Mesodermal cell (in vitro differentiated cells): ENCODE measurements around the gene EEF1E1.
A peak's percentile ranks its signal among the peaks of the same experiment; 100 is the strongest.

Experiments used
- H3K27ac ChIP-seq: 2 replicates; pipeline ENCODE4 v1.7.0; 2013; ENCODE audit warnings: mild to moderate bottlenecking, low read depth, low read length, moderate library complexity; ENCODE audit not compliant: severe bottlenecking
- H3K36me3 ChIP-seq: 2 replicates; pipeline ENCODE4 v1.7.1; 2013; ENCODE audit warnings: mild to moderate bottlenecking, low read length, moderate library complexity; ENCODE audit not compliant: control insufficient read depth, insufficient read depth
- H3K4me1 ChIP-seq: one replicate; pipeline ENCODE4 v1.7.1; 2013; ENCODE audit warnings: mild to moderate bottlenecking, low read length; ENCODE audit not compliant: insufficient read depth, control insufficient read depth, poor library complexity, severe bottlenecking
- H3K4me3 ChIP-seq: 2 replicates; pipeline ENCODE4 v1.7.0; 2013; ENCODE audit warnings: low read length, control low read depth, mild to moderate bottlenecking; ENCODE audit not compliant: insufficient read depth, poor library complexity, severe bottlenecking; ENCODE audit errors: extremely low read depth
- H3K9me3 ChIP-seq: 2 replicates; pipeline ENCODE4 v1.7.1; 2013; ENCODE audit warnings: mild to moderate bottlenecking, low read length, moderate library complexity; ENCODE audit not compliant: control insufficient read depth
- WGBS, 2 experiments: methylation state at CpG; one replicate each; pipeline ENCODE4 v1.1.5; 2013; ENCODE audit warnings: missing lambda C conversion rate in 2 of 2; ENCODE audit not compliant: insufficient coverage in 2 of 2; 5-methylcytosine and 5-hydroxymethylcytosine counted together

EEF1E1 gene

GRCh38 chr6:8075185-8075584 is 27.2 kb downstream of the EEF1E1 start:
- H3K4me1 ChIP-seq, result no peaks in the 10 kb centered on the region
- H3K9me3 ChIP-seq, result no peaks in the 10 kb centered on the region
- H3K36me3 ChIP-seq, result peaks cover 7% of the 10 kb centered on the region
- H3K27ac ChIP-seq, result no peak overlapping the region
- WGBS, 2 experiments, result 100% methylated on average over 1 to 2 of the region's 4 CpGs
- H3K4me3 ChIP-seq, result no peak overlapping the region

DNA sequence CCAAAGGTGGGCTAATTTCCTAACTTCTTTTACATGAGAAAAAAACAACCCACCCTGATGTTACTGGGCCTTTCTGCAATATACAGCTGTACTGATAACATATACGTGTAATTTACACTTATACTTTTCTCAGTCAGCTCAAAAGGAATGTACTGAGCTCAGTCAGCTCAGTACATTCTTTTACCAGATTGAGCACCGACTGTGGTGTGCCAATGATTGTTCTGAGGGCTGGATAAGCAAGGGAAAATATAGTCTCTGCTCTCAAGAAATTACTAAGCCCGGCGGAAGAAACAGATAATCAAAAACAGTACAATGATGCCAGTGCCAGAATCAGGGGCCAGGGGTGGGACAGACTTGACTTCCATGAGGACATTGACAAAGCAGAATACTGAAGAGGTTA is 28.1 kb downstream of the EEF1E1 start:
- Histone ChIP-seq H3K4me3 (no peak overlapping the region), H3K4me1 (no peaks in the 10 kb centered on the region), H3K9me3 (no peaks in the 10 kb centered on the region), H3K27ac (no peak overlapping the region), H3K36me3 (peaks cover 4% of the 10 kb centered on the region)
- 93 to 95% methylated on average over 3 to 4 of the region's 4 CpGs for WGBS, 2 experiments

DNA sequence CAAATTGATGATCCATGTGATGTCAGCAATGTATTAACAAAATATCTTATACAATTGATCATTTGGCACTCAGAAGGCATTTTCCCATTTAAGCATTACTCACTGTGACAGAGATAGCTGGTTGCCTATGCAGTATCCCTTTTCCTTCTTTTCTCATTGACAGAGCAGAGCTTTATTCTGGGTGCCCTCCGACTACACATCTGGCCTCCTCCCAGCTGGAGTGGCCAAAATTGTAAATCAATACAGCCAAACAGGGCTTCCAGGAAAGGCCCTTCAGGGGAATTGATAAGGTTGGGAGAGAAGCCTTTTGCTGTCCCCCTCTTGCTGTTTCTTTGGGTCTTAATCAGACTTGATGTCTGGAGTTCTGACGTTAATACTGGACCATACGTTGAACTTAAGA is 28.6 kb downstream of the EEF1E1 start:
- H3K27ac ChIP-seq, result no peak overlapping the region
- H3K4me3 ChIP-seq, result no peak overlapping the region
- 67% methylated on average over 2 of the region's 3 CpGs; no CpG with 5 or more reads in 1 of the 2 experiments for WGBS, 2 experiments
- no peaks in the 10 kb centered on the region for H3K9me3 ChIP-seq
- no peaks in the 10 kb centered on the region for H3K4me1 ChIP-seq
- H3K36me3 ChIP-seq, result peaks cover 4% of the 10 kb centered on the region

- Histone ChIP-seq H3K9me3 (no peaks in the 10 kb centered on the region), H3K4me1 (no peaks in the 10 kb centered on the region), H3K27ac (no peak overlapping the region), H3K36me3 (no peaks in the 10 kb centered on the region), H3K4me3 (no peak overlapping the region)
- WGBS, 2 experiments, result 96 to 100% methylated on average over 4 of the region's 8 CpGs
Measured at GRCh38 chr6:8070718-8071117, 31.6 kb downstream of the EEF1E1 start.

DNA sequence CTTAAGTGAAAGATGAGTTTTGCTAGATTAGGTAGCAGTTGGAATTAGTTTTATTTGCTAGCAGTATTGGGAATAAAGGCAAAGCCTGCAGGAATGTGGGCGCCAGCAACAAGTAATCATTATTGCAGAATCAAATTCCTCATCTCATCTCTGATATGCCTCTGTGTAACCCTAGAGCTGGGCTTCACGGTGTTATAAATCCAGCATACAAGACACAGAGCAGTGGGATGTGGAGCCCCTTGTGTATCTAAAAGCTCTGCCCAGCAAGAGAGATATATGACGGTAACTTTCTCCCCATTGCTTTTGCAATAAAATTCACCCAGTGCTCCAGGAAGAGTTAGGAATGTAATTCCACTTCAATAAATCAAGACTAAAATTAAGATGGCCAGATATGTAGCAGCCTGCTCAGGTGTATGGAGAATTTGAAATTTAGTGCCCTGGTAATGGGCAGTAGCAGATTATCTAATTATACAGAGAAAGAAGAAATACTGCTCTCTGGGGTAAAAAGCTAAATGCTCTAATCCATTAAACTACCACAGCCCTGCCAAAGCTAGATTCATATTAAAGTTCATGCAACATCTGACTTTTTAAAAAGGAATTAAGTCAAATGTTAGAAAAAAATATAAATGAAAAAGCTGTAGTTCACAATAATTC is 32.6 kb downstream of the EEF1E1 start:
- Histone ChIP-seq H3K36me3 (no peaks in the 10 kb centered on the region), H3K27ac (no peak overlapping the region), H3K4me3 (no peak overlapping the region), H3K4me1 (no peaks in the 10 kb centered on the region), H3K9me3 (no peaks in the 10 kb centered on the region)
- no CpG with 5 or more reads among the region's 3 CpGs for WGBS, 2 experiments

- Histone ChIP-seq H3K4me3 (no peak overlapping the region), H3K9me3 (no peaks in the 10 kb centered on the region), H3K36me3 (no peaks in the 10 kb centered on the region), H3K27ac (no peak overlapping the region), H3K4me1 (no peaks in the 10 kb centered on the region)
- 89 to 96% methylated on average over 3 of the region's 4 CpGs for WGBS, 2 experiments
Measured at GRCh38 chr6:8069151-8069550, 33.2 kb downstream of the EEF1E1 start.

DNA sequence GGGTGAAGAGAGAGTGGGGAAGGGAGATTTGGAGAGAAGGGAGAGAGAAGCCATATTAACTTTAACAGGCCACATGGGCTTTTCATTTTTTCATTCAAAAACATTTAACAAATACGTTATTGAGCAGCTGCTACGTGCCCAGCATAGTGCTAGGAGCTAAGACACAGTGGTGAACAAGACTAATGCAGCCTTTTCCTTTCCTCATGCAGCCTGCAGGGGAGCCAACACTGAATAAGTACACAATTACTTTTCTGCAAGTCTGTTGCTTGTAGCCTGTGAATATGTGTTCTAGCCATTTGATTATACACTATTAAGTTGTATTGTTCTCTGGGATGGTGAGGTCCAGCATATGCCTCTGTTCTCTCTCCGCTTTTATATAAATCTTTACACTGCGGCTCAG is 36.2 kb downstream of the EEF1E1 start:
- WGBS, 2 experiments, result 85 to 87% methylated on average over 4 of the region's 4 CpGs
- H3K27ac ChIP-seq, result no peak overlapping the region

DNA sequence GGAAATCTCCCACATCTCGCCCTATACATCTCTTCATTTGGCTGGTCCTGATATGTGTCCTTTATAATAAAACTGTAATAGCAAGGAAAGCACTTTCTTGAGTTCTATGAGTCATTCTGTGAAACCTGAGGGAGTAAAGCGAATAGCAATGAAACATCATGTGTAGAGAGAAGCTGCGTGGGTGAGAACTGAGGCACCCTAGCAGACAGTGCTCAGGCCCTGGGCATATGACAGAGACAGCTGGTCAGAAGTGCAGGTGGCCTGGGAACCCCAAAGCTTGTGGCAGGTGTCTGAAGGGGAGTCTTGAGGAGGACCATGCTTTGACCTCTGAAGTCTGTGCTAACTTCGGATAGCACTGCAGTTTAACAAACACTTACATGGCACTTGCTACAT is 36.8 kb downstream of the EEF1E1 start:
- Histone ChIP-seq H3K4me3 (no peak overlapping the region), H3K9me3 (no peaks in the 10 kb centered on the region), H3K27ac (no peak overlapping the region), H3K36me3 (peaks cover 10% of the 10 kb centered on the region), H3K4me1 (no peaks in the 10 kb centered on the region)
- WGBS, 2 experiments, result 87 to 93% methylated on average over 2 of the region's 4 CpGs

More for the DNA sequence above, 36.2 kb downstream of the EEF1E1 start:
- no peaks in the 10 kb centered on the region for H3K9me3 ChIP-seq
- H3K4me1 ChIP-seq, result no peaks in the 10 kb centered on the region
- peaks cover 10% of the 10 kb centered on the region for H3K36me3 ChIP-seq
- no peak overlapping the region for H3K4me3 ChIP-seq

- H3K4me1 ChIP-seq, result no peaks in the 10 kb centered on the region
- peak overlapping the region; percentile 44 for H3K27ac ChIP-seq
Measured at GRCh38 chr6:8064638-8065518, 37.5 kb downstream of the EEF1E1 start.

DNA sequence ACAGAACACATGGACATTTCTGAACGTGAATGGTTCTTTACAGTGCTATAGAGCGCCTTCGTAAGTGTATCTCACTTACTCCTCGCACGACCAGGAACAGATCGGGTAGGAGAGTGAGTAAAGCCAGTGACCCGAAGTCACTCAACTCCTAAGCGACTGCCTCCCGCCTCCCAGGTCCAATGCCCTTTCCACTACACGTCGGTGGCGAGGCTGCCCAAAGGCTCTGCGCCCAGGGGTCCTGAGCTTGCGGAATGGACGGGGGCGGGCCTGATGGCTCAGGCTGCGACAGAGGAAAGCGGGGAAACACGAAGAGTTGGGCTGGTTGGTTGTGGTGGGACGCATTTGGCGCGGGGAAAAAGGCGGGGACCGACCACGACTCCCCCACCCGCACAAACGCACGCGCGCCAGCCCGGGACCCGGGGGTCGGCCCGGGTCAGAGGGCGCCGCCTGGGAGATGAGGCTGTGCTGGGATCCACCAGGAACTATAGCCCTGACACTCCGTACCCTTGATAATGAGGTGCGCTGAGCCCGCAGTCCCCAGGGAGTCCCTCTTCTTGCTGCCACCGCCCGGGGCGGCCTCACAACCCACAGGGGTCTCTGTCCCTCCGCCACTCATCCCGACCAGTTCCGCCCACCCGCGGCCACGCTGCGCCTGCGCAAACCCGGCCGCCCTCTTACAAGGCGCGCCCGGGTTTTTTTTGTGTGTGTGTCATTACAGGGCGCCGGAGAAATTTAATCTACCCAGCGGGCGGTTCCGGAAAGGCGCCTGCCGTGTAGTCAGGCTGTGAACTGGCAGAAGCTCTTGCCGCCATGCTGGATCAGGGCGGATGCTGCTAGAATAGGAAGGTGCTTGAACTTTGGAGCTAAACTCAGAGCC is 38.3 kb downstream of the EEF1E1 start, which contains the start of gene BLOC1S5:
BLOC1S5 (minus strand) TSS at position 629 of the 877 bp plus-strand sequence; CDS start at position 616, 13 bp downstream.
- peak within 1 kb of the TSS; percentile 83 for H3K27ac ChIP-seq
- no peaks in the 10 kb centered on the region for H3K4me1 ChIP-seq
- H3K36me3 ChIP-seq, result peaks cover 17% of the 10 kb centered on the region
- WGBS, 2 experiments, result 1% methylated on average over 19 to 20 of the region's 64 CpGs
- H3K9me3 ChIP-seq, result no peaks in the 10 kb centered on the region
- H3K4me3 ChIP-seq, result peak within 1 kb of the TSS; percentile 80

More at GRCh38 chr6:8064638-8065518, 37.5 kb downstream of the EEF1E1 start:
- H3K36me3 ChIP-seq, result peaks cover 16% of the 10 kb centered on the region
- no peaks in the 10 kb centered on the region for H3K9me3 ChIP-seq
- 80 to 90% methylated on average over 2 of the region's 7 CpGs for WGBS, 2 experiments
- H3K4me3 ChIP-seq, result peak overlapping the region; percentile 80
